GM18868 (cell line): Measurements from ENCODE around the gene PIP4K2A.
A peak's percentile ranks its signal among the peaks of the same experiment; 100 is the strongest.
"Not testable (repeated sequence)": the region's sequence is repeated elsewhere in the genome, so short reads cannot be mapped to it uniquely, and the experiment has no call there.

Source experiments
- ATAC-seq: cut with Tn5 transposase; IDR thresholded peaks from one replicate; pipeline ENCODE4 v1.9.1; 2021; ENCODE audit warnings: mild to moderate bottlenecking, moderate library complexity; ENCODE audit not compliant: unreplicated experiment

The PIP4K2A gene

GRCh38 chr10:22714479-22715289, at the start of gene PIP4K2A:
Gene PIP4K2A (minus strand): TSS chr10:22714578. CDS start chr10:22714326, 252 bp downstream.
- ATAC-seq, result peak; percentile 72

GRCh38 chr10:22761569-22762220, 47.3 kb upstream of the PIP4K2A start:
- ATAC-seq, result no peak

GRCh38 chr10:22760025-22760424, 45.6 kb upstream of the PIP4K2A start:
- ATAC-seq, result no peak

- no peak for ATAC-seq
These were observed 44.5 kb upstream of the PIP4K2A start for GRCh38 chr10:22758867-22759266.

GRCh38 chr10:22754296-22754695, 39.9 kb upstream of the PIP4K2A start:
- ATAC-seq, result no peak

GRCh38 chr10:22753786-22754185, 39.4 kb upstream of the PIP4K2A start:
- no peak for ATAC-seq

GRCh38 chr10:22752272-22752889, 38.0 kb upstream of the PIP4K2A start:
- ATAC-seq, result no peak

GRCh38 chr10:22750131-22750530, 35.8 kb upstream of the PIP4K2A start:
- no peak for ATAC-seq

- ATAC-seq, result not testable (repeated sequence)
These were observed 30.5 kb upstream of the PIP4K2A start for GRCh38 chr10:22744858-22745257.

GRCh38 chr10:22742678-22743077, 28.3 kb upstream of the PIP4K2A start:
- peak; percentile 100 for ATAC-seq

GRCh38 chr10:22741631-22742030, 27.3 kb upstream of the PIP4K2A start:
- ATAC-seq, result not testable (repeated sequence)

GRCh38 chr10:22740180-22740579, 25.8 kb upstream of the PIP4K2A start:
- no peak for ATAC-seq

- no peak for ATAC-seq
These were observed 23.2 kb upstream of the PIP4K2A start for GRCh38 chr10:22737587-22737986.

- no peak for ATAC-seq
These were observed 21.8 kb upstream of the PIP4K2A start for GRCh38 chr10:22736134-22736533.

- no peak for ATAC-seq
These were observed 19.6 kb upstream of the PIP4K2A start for GRCh38 chr10:22733992-22734391.

GRCh38 chr10:22727663-22728062, 13.3 kb upstream of the PIP4K2A start:
- no peak for ATAC-seq

- ATAC-seq, result no peak
These were observed 12.7 kb upstream of the PIP4K2A start for GRCh38 chr10:22727112-22727511.

- ATAC-seq, result no peak
These were observed 10.4 kb upstream of the PIP4K2A start for GRCh38 chr10:22724773-22725172.

GRCh38 chr10:22723783-22724182, 9.4 kb upstream of the PIP4K2A start:
- ATAC-seq, result peak; percentile 64

- peak; percentile 81 for ATAC-seq
These were observed 9.0 kb upstream of the PIP4K2A start for GRCh38 chr10:22723343-22723779.

GRCh38 chr10:22722626-22723169, 8.3 kb upstream of the PIP4K2A start:
- ATAC-seq, result no peak
